Medulla oblongata (tissue), 1 donor: Measurements from ENCODE around the gene SYT6.

Source experiments
- DNase-seq: peaks from one replicate; pipeline ENCODE4 v3.0.0-alpha.2; 2015; ENCODE audit errors: extremely low spot score

The SYT6 gene, protein sequence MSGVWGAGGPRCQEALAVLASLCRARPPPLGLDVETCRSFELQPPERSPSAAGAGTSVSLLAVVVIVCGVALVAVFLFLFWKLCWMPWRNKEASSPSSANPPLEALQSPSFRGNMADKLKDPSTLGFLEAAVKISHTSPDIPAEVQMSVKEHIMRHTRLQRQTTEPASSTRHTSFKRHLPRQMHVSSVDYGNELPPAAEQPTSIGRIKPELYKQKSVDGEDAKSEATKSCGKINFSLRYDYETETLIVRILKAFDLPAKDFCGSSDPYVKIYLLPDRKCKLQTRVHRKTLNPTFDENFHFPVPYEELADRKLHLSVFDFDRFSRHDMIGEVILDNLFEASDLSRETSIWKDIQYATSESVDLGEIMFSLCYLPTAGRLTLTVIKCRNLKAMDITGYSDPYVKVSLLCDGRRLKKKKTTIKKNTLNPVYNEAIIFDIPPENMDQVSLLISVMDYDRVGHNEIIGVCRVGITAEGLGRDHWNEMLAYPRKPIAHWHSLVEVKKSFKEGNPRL

DNA sequence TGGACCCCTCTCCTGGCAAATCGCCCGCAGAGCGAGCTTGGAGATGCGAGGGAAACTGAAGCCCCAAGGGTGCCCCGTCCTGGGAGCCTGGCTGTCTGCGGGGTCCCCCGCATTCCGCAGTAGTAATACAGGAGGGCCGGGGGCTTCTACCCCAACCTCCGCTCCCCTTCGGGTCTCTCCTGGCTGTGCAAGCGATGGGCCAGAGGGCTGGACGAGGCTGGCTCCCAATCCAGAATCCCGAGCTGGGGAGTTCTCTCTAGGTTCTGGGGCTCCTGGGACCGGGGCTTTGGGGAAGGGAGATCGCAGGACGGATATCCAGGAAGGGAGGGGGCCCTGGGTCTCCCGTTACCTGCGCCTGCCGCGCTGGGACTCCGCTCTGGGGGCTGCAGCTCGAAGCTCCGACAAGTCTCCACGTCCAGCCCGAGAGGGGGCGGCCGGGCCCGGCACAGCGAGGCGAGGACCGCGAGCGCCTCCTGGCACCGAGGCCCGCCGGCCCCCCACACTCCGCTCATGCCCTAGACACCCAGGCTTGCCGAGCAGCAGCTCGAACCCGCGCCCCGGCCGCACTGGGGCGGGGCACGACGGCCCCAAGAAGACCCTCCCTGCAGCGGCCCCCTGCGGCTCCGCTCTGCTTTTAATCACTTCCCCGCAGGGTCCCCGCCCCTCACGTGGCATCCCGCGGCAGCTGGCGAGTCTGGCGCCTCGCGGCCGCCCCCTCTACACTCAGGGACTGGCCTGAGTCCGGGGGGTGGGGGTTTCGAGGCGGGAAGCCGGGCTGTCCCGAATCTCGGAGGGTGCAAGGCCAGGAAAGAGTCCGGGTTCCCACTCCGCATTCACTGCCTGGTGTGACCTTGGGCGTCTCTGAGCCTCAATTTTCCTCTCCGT, at the start of gene SYT6:
Gene SYT6 (minus strand): TSS at position 609 of the 885 bp plus-strand sequence. CDS start 97 bp downstream, at position 512.
- DNase-seq: no peak

DNA sequence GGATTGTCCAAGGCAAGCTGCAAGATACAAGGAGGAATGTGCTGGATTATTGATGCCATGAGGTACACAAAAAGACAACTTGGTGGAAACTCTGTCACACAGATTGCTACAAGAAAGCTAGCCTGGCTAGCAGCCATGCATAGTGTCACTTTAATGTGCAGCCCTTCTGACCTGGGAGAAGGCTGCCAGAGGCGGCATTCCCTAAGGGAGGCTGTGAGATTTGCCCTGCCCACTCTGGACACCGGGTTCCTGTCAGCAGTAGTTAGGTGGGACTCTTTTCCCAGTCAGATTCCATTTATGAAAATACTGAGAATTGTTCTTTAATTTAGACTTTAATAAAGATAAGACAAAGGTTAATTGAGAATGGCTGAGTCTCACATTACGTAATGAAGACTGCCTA, 47.8 kb upstream of the SYT6 start:
- no peak for DNase-seq

DNA sequence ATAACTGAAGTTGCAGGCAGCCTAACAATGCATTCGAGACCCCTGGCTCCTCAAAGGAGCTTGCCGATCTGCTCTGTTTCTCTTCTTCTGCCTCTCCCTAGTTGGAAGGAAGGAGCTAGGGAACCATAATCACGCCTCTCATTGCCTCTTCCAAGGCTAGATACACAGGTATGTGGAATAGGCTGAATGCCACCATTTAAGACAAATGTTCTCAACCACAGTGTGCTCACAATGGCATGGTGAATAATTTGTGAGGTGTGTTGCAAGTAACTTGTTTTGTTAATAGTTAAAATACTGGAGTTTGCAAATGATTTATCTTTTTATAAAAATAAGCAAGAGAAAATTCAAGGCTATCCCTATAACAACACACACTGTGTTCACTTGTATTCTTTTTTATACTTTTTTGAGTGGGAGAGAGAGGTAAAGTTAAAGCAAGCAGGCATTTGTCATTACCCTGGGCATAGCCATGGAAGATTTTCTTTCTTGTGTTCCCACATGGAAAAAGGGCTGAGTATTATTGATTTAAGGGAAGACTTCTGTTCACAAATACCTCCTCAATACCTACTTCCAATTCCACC, 45.4 kb upstream of the SYT6 start:
- no peak for DNase-seq

DNA sequence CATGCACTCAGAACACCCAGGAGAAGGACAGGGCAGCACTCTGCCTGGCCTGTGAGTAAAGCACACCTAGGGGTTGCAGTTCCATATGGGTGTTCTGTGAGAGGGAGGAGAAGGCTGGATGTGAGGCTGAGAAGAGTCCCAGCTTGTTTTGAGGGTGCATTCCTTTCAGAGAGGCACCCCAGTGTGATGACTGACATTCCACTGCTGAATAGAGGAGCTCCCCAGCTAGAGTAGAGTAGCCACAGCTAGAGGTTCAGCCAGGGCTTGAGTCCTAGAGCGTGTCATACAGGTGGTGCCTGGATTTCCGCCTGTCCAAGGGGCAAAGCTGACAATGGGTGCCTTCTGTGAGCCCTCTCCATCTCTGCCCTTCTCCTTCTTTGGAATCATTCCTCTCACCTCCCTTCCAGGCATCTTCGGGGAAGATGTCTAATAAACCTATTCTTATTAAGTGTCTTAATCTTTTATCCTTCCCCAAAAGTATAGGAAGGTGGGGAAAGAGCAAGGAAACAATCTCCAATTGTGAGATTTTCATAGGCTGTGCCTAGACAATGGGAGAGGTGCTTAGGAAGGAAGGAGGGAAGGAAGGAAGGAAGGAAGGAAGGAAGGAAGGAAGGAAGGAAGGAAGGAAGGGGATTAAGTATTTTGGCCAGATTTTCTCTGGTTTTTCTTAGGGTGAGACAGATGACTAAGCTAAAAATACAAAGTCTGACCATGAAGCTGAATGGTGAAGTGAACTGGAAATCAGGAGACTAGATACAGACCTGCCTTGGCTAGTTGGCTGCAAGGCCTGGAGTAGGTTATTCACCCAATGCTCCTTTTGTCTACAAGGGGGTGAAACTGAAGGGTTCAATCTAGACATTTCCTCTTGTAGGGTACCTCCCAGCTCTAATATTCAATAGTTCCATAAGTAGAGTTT, 43.6 kb upstream of the SYT6 start:
- DNase-seq: no peak

DNA sequence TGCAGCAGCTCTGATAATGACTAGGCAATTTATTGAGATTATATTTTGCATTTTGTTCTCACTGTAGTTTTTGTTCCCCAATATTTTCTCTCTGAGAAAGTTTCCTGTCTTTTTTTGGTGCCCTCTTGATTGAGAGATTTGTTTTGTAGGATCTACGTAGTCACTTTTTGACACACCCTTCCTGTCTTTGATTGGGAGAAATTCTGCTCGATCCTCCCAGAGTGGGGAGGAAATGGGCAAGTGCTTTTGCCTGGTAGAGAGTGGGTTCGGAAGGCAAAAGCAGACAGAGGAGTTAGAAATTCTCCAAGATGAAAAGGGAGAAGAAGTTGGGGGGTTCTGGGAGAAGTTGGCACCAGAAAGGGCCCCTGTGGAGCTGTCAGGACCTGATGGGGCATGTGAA, 42.1 kb upstream of the SYT6 start:
- DNase-seq: no peak

DNA sequence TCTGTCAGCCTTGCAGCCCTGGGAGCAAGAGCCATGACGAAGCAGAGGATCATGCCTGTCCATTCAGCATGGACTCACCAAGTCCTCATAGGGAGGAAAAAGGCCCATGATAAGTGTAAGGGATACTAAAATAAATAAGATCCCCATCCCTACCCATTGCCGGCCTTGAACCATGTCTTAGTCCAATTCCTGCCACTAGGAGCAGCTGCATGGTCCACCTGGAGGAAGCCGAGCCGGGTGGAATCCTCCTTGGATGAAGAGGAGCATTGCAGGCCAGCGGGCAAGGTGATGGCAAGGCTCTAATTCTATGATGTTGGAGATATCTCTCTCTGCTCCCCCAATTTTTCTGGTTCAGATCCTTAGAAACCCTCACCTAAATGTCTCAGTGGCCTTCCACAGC, 38.7 kb upstream of the SYT6 start:
- no peak for DNase-seq

DNA sequence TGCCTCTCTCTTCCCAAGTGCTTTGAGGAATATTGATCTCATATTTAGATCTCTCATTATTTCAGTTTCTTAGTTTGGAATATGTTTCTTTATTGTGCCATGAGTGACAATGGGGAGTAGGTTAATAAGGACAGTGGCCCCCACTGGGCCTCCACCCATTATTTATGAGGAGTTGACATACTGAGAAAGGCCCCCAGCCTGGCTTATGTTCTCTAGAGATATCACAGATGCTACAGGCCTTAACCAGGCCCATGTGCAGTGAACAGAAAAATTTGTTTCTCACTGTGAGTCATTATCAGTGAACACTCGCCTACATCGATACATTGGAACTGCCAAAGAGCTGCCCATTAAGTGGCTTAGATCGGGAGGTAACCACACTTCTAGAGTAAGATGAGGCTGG, 35.7 kb upstream of the SYT6 start:
- no peak for DNase-seq

DNA sequence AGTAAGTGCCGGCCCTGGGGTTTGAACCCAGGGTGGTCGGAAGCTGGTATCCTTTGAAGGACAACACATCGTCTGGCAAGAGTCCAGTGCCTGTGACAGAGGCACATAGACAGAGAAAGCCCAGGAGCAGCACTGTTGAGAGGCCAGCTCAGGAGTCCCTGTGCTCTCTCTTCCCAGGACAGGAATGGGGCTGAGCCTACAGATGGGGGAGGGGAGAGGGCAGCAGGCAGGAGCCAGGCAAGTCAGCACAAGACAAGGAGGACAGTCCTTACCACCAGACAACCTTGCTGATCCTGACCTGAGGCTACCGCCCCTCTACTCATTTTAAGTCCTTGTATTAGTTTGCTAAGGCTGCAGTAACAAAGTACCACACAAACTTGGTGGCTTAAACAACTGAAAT, 27.7 kb upstream of the SYT6 start:
- no peak for DNase-seq

DNA sequence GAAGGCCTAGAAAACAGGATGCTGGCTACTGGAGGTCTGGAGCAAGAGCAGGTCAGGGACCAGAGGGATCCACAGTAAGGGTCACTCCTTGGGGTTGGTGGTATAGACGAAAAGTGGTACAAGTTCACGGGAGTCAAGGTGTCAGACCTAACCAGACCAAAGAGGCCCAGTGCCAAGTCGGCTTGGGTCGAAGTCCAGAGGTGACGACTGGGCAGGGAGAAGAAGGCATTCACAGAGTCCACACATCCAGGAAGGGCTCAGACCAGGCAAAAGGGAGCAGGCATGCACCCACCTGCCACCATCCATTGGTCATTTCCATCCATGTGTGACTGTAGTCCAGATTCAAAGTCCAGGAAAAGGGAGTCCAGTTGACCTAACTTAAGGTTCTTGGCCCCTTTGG, 27.1 kb upstream of the SYT6 start:
- DNase-seq: no peak

DNA sequence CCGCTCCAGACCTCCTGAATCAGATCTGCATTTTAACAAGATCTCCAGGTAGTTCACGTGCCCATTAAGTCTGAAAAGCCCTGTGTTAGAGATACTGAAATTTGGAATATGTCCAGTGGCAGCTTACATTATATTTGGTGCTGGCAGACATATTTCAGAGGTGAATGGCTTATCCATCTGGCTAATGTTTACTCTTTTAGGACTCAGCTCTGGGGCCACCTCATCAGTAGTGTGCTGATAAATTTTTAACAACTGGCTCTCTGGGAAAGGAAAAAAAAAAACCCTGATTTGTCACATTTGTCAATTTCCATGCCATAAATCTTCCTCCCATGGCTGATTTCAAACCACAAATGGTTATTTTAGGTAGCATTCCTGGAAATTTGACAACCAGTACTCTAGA, 25.3 kb upstream of the SYT6 start:
- DNase-seq: no peak

DNA sequence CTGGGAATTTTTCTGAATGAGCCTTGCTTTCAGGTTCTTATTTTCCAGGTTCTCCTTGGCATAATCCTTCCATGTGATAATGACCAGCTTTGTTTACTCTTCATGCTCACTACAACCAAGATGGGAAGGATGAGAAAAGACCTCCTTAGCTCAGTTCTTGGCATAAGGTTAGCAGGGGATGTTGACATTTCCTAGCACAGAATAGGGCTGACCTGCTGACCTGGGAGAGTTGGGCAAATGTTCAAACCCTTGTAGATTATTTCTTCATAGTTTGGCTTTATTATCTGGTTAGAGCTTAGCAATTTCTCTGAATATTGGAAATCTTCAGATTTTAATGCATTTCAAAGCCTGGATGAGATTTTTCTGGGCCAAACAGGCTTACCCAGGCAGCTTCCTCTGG, 23.6 kb upstream of the SYT6 start:
- DNase-seq: no peak

DNA sequence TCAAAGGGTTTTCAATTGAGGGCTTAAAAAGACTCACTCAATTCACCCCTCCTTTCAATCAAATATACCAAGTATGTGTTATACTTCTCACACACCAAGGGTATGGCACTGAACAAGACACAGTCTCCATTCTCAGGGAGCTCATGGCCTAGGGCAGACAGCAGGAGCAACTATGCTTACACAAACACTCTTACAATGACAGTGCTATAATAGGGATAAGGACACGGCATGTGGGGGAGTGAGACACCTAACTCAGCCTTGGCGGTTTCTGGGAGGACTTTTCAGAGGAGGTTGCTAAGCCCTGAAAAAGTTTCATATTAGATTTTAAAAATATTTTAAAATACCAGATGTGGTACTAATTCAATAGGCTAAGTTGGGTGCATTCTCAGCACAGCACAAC, 22.7 kb upstream of the SYT6 start:
- no peak for DNase-seq

DNA sequence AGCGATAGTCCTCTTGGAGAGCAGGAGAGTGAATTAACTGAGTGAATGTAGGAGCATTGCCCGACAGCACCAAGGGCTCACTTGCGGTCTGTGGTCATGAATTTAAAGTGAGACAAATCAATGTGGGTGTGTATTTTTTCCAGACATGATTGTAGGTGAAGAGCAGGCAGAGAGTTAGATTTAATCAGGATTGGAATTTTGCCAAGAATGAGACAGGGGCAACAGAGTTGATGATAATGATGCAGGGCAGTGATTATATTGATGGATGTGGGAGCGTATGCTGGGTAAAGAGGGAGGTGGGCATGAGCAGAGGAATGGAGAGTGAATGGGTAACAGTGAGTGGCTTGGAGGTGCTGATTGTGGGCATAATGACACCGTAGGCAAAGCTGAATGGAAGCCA, 20.0 kb upstream of the SYT6 start:
- DNase-seq: no peak

DNA sequence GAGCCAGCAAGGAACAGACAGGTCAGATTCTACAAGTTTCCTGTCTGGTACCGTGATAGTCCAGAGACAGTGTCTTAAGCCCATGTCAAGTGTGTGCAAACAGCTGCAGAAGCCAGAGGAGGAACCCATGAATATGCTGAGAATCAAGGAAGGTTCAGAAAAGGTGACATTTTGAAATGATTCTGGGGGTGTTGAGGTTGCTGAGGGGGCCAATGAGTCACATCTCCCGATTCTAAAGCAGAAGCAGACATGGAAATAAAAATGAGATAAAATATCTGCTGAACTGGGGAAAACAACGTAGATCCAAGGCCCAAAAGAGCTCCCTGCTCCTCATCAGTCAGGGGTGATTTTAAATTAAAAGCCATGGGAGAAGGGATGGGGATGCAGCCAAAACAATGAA, 15.8 kb upstream of the SYT6 start:
- DNase-seq: no peak

DNA sequence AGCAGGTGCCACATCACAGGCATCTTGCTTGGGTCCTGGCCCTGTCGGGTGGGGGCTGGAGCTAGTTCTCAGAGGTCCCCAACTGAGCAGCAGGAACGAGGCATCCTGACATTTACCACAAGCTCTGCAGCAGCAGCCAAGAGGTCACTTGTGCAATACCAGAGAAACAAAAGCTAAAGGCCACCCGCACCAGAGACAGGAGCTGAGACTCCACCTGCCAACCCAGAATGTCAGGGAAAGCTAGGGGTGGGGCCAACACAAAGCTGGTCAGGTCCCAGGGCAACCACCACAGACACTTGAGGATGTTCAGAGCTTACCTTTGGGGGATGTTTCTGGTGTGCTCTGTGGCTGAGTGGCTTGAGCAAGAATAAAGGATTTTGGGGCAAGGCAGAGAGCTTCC, 13.6 kb upstream of the SYT6 start:
- DNase-seq: no peak

DNA sequence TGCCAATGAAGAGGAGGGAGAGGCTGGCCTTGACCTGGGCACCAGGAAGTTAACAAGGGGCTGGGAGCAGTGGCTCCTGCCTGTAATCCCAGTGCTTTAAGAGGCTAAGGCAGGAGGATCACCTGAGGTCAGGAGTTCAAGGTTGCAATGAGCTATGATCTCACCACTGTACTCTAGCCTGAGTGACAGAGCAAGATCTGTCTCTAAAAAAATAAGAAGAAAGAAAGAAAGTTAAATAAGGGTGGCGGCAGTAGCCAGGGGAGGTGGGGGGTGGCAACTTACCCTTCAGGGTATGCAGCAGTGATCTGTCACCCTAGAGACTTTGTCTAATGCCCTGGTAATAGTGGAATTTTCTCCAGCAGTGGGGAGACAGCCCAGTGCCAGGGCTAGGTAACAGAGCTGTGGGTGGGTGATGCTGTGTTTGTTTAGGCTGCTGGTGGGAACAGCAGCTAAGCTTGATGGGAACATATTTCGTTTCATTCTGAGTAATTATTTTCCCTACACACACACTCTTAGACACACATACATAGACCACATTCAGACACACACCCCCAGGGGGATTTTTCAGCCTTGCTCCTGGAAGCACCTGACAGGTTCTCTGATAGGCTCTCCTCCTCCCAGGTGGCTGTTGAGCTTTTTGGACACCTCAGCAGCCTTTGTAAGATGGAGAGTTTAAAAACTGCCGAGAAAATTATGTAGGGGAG, 11.3 kb upstream of the SYT6 start:
- DNase-seq: no peak

DNA sequence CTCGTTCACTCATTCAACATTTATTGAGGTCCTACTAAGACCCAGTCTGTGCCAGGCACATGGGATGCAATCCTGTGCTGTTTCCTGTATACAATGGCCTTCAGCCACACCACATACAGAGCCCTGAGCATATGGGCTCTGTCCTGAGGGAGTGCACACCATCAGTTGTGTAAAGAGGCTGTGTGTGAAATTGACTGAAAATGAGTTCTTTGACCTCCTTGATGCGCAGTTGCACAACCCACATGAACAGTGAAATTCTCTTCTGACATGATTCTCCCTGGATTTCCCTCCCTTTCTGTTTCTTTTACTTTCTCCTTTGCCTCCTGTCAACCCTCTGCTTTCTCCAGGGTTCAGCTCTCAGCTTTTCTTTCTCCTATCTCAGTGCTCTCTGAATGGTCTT, 6.3 kb upstream of the SYT6 start:
- no peak for DNase-seq

DNA sequence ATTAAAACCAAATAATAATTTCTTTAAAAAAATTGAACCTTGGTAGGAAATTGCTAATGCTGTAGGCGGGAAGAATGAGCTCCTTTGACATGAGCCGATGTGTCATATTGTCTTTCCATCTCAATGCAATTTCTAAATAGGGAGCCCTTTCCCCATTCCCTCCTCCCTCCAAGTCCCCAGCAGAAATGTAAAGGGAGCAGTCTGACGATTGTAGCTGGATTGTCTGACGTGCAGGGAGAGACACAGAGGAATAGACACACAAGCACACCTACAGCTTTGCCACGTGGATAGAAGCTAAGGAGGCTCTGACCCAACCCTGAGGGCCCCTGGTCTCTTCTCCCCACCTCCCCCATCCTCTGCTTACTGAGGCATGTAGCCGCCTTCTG, 3.6 kb upstream of the SYT6 start:
- no peak for DNase-seq

DNA sequence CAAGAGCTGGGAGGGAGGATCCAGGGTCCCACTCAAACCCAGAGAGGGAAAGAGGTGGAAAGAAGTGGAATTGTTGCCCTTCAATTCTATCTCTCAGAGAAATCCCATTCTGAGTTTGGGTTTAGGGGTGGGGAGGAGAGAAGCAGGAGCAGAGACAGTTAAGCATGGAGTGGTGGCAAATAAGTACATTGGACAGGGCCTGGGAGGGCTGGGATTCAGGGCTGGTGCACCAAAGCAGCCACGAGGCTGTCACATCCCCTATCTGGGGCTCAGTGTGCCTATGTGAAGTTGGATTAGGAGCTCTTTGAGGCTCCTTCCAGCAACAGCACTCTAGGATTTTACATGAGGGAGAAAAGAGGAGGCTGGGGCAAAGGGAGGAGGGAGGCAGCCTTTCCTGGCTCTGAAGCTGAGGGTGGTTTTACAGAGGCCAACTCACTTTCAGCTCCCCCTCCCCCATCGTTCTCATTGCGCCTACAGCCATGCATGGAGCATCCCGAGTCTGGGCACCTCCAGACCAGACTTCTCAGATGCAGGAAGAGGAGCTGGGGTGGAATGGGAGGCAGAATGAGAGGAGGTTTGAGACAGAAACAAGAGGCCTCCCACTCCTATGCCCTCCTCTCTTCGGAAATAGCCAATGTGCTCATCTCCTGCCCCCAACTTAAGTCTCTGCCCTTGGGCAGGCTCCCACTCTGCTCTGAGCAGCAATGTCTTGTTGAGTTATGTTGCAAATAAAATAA, 3.0 kb upstream of the SYT6 start:
- DNase-seq: no peak

DNA sequence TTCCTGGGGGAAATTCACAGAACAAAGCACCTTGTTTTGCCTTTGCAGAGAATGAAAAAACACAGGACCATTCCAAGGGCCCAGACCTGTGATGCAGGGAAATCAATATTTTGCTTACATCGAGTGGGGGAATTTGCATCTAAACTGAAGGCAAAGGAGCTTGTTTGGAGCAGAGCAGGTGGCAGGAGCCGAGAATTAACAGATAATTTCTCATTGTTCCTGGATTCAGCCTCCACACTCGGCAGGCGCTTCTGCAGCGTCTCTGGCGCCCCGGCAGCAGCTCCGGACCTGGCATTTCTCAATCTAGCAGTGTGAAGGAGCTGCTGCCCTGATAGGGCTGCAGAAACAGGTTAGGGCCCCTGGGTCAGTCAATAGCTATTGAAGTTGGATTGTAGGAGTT, 2.0 kb upstream of the SYT6 start:
- no peak for DNase-seq
